WI38 (cell line): Measurements from ENCODE around the gene PDE4D.

Source experiments
- H3K4me3 ChIP-seq: 2 replicates; pipeline ENCODE4 v1.5.1; 2011; ENCODE audit warnings: low read depth, mild to moderate bottlenecking, control low read depth, low read length
- CTCF ChIP-seq: IDR thresholded peaks from 2 replicates; pipeline ENCODE4 v1.5.1; 2012; ENCODE audit warnings: low read depth, mild to moderate bottlenecking, control low read depth, low read length

PDE4D gene

DNA sequence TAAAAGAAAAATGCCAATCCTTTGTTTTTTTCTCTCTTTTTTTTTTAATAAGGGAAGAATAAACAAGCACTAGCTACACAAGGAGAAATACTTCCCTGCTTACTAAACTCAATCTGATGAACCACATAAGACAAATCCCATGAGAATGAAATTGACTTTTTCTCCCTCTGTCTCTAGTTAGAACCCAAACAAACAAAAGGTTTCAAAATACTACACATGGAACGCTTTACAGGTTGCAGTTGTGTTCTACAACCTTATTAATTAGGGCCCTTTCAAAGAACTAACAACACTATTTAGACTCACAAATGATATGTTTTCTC, 124.5 kb downstream of the PDE4D start:
- no peak overlapping the region for H3K4me3 ChIP-seq

GRCh38 chr5:59768152-59769040, 125.1 kb downstream of the PDE4D start:
- TF ChIP-seq CTCF, result no peak
- peak overlapping the region; percentile 8; the same call in 1 of the 2 replicates for H3K4me3 ChIP-seq

More for the DNA sequence above, 124.5 kb downstream of the PDE4D start:
- no peak for TF ChIP-seq CTCF

- H3K4me3 ChIP-seq, result no peak overlapping the region
- no peak for TF ChIP-seq CTCF
These were observed 125.8 kb downstream of the PDE4D start for GRCh38 chr5:59767681-59768151.

GRCh38 chr5:59767211-59767605, 126.3 kb downstream of the PDE4D start:
- TF ChIP-seq CTCF, result no peak
- H3K4me3 ChIP-seq, result no peak overlapping the region

DNA sequence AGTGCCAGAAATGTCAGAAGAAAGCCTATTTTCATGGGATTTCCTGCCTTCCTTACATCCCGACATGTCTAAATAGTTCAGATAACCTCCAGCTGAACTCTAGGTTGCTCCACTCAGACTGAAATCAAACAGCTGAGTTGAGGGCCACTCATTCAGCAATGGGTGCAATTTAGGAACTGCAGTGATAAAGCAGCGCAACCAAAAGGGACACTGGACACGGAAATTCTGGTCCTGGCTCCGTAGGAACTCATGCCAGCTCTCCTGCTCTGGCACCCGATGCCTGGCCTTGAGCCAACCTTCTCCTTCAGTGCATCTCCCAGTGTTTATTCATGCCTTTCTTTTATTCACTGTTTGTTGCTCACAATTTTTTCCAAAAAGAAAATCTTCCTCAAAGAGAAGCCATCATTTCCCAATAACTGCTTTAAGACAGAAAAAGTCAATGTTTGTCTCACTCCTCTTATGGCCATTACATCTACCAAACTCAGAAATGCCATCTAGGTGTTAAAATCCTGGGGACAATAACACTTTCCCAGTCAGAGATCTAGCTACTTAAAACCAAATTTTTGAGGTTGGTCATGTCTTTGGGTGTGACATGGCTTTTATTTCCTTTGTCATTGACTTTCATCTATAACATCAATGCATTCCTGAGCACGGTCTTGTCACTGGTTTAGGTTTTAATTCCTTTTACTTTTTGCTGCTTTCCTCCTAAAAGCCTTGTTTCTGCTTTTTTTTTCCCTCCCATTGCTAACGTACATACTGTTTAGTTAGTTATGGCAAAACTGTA, 126.9 kb downstream of the PDE4D start:
- H3K4me3 ChIP-seq, result no peak overlapping the region
- TF ChIP-seq CTCF, result no peak

GRCh38 chr5:59765446-59765845, 128.1 kb downstream of the PDE4D start:
- TF ChIP-seq CTCF, result no peak
- no peak overlapping the region for H3K4me3 ChIP-seq

DNA sequence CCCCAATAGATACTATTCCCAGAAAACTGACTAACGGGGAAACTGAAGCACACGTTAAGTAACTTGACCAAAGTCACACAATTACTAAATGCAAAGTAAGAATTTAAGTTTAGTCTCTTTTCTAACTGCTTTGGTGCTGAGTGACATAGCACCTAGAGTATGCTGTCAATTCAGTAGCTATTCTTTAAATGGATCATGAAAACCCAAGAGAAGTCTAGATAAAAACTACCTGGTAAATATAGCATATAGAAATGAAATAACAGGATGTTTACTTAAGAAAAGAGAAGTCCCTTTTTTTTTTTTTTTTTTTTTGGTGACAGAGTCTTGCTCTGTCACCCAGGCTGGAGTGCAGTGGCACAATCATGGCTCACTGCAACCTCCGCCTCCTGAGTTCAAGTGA, 129.2 kb downstream of the PDE4D start:
- H3K4me3 ChIP-seq, result no peak overlapping the region
- no peak for TF ChIP-seq CTCF
